Nephron (organoid): ENCODE measurements around the gene IRF4.

Source experiments
- H3K27ac Mint-ChIP-seq, 3 experiments: 2 replicates each; pipeline ENCODE4 v1.8.0; 2020; ENCODE audit warnings: mixed read lengths in 3 of 3, mild to moderate bottlenecking in 2 of 3, moderate library complexity in 1 of 3
- H3K27me3 Mint-ChIP-seq: 2 replicates; pipeline ENCODE4 v1.8.0; 2021; ENCODE audit warnings: low read depth, mild to moderate bottlenecking, moderate library complexity, mixed read lengths
- H3K36me3 Mint-ChIP-seq: 2 replicates; pipeline ENCODE4 v1.8.0; 2020; ENCODE audit warnings: low read depth, mixed read lengths
- H3K4me1 Mint-ChIP-seq: 2 replicates; pipeline ENCODE4 v1.8.0; 2020; ENCODE audit warnings: mixed read lengths
- H3K4me3 Mint-ChIP-seq, 3 experiments: 2 replicates each; pipeline ENCODE4 v1.8.0; 2020; ENCODE audit warnings: mild to moderate bottlenecking in 3 of 3, mixed read lengths in 3 of 3, moderate library complexity in 2 of 3
- H3K9me3 Mint-ChIP-seq: 2 replicates; pipeline ENCODE4 v1.8.0; 2020; ENCODE audit warnings: mixed read lengths
- CTCF ChIP-seq, 3 experiments: fragments of 200-600 bp; sonication (generic); IDR thresholded peaks; one replicate each; pipeline ENCODE4 v1.5.0; 2021; ENCODE audit warnings: antibody characterized with exemption in 3 of 3; ENCODE audit not compliant: unreplicated experiment in 3 of 3

The IRF4 gene

GRCh38 chr6:356828-357251 is 34.7 kb upstream of the IRF4 start:
- H3K4me1 Mint-ChIP-seq, result peaks cover 47% of the 10 kb centered on the region
- peaks cover 3% of the 10 kb centered on the region for H3K27me3 Mint-ChIP-seq
- H3K4me3 Mint-ChIP-seq, result no peak overlapping the region
- H3K36me3 Mint-ChIP-seq, result no peaks in the 10 kb centered on the region
- TF ChIP-seq CTCF (IDR thresholded peaks at IDR 0.05; ENCODE audit: unreplicated experiment in 3 of 3), result no peak
- no peak overlapping the region for H3K27ac Mint-ChIP-seq
- H3K9me3 Mint-ChIP-seq, result peaks cover 46% of the 10 kb centered on the region

GRCh38 chr6:357261-357790 is 34.2 kb upstream of the IRF4 start:
- H3K36me3 Mint-ChIP-seq, result no peaks in the 10 kb centered on the region
- H3K27me3 Mint-ChIP-seq, result peaks cover 3% of the 10 kb centered on the region
- H3K27ac Mint-ChIP-seq, result no peak overlapping the region
- peaks cover 48% of the 10 kb centered on the region for H3K4me1 Mint-ChIP-seq
- TF ChIP-seq CTCF (IDR thresholded peaks at IDR 0.05; ENCODE audit: unreplicated experiment in 3 of 3), result no peak
- no peak overlapping the region for H3K4me3 Mint-ChIP-seq
- peaks cover 48% of the 10 kb centered on the region for H3K9me3 Mint-ChIP-seq

GRCh38 chr6:357791-358341 is 33.7 kb upstream of the IRF4 start:
- peaks cover 51% of the 10 kb centered on the region for H3K9me3 Mint-ChIP-seq
- peaks cover 48% of the 10 kb centered on the region for H3K4me1 Mint-ChIP-seq
- peaks cover 3% of the 10 kb centered on the region for H3K27me3 Mint-ChIP-seq
- no peaks in the 10 kb centered on the region for H3K36me3 Mint-ChIP-seq
- H3K4me3 Mint-ChIP-seq, result no peak overlapping the region
- no peak overlapping the region for H3K27ac Mint-ChIP-seq
- TF ChIP-seq CTCF (IDR thresholded peaks at IDR 0.05; ENCODE audit: unreplicated experiment in 3 of 3), result no peak

- Mint-ChIP-seq H3K9me3 (peaks cover 53% of the 10 kb centered on the region), H3K36me3 (no peaks in the 10 kb centered on the region), H3K4me1 (peaks cover 45% of the 10 kb centered on the region), H3K27me3 (peaks cover 3% of the 10 kb centered on the region), H3K4me3 (no peak overlapping the region), H3K27ac (no peak overlapping the region)
- TF ChIP-seq CTCF (IDR thresholded peaks at IDR 0.05; ENCODE audit: unreplicated experiment in 3 of 3), result no peak
Measured at GRCh38 chr6:358432-358831, 33.1 kb upstream of the IRF4 start.

- Mint-ChIP-seq H3K36me3 (no peaks in the 10 kb centered on the region), H3K27ac (no peak overlapping the region), H3K27me3 (peaks cover 3% of the 10 kb centered on the region), H3K4me1 (peaks cover 41% of the 10 kb centered on the region), H3K4me3 (no peak overlapping the region), H3K9me3 (peaks cover 54% of the 10 kb centered on the region)
- no peak for TF ChIP-seq CTCF (IDR thresholded peaks at IDR 0.05; ENCODE audit: unreplicated experiment in 3 of 3)
Measured at GRCh38 chr6:358847-359246, 32.7 kb upstream of the IRF4 start.
